ENCODE results near the gene XXYLT1.

Gene XXYLT1

DNA sequence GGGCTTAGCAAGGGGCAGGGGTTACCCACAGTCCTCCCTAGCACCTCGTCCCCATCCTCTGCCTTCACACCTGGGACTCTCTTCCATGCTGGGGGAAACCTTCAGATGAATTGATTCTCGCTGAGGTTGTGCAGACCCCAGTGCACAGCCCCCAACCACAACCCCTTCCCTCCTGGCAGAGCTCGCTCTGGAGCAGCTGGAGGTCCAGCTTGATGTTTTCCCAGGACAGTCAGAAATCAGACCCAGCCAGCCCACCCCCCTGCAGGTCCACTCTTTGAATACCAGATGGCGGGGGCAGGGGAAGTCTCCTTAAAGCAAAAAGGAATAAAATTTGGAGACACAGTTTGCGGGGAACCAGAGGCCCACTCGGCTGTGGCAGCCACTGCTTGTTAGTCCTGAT is 234.4 kb downstream of the XXYLT1 start:
- no peak for DNase-seq

DNA sequence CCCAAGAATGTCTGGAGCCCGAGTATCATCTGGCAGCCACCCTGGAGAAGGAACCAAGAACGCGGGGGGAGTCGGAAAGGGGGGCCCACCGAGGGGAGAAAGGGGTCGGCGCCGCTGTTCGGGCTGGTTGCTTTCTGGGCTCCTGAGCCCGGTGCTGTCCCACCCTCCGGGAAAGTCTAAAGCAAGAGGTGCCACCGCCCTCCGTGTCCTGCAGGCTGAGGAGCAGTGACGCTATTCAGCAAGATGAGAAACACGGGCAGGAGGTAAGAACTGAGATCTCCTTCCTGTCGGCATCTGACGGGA is 234.8 kb downstream of the XXYLT1 start:
- no peak for DNase-seq

DNA sequence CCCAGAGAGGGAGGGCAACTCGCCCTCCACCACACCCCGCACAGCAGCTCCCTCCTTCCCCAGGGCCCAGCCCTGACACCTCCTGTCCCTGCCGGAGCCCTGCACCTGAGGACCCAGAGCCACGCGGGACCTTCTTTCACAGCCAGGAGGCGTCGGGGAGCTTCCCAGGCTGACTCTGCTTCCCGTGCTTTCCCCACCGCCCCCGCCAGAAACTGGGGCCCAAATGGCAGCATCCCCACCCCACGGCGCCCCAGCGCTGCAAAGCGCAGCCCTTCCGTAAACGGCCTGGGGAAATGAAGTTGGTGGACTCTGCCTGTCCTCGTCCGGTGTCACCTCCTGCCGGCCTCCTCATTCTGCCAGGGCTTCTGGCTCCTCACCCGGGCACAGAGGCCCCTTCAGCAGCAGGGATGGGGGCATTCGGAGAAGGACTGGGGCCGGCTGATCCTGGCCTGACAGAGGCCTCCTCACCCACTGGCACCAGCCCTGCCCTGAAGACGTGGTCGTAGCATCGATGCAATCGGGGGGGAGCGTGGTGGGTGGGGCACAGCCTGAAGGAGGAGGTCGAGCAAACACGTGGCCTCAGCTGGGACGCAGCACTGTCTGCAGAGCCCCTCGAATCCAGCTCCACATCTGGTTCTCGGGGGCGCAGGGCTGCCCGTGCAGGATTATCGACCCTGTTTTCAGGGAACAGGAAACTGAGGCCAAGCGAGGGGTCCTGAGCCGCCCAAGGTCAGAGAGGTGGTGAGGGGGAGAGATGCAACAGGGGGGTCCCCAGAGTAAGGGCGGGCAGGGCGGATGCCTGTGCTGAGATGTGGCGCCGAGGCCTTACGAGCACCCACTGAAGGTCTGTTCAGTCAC is 235.4 kb downstream of the XXYLT1 start:
- no peak for DNase-seq

DNA sequence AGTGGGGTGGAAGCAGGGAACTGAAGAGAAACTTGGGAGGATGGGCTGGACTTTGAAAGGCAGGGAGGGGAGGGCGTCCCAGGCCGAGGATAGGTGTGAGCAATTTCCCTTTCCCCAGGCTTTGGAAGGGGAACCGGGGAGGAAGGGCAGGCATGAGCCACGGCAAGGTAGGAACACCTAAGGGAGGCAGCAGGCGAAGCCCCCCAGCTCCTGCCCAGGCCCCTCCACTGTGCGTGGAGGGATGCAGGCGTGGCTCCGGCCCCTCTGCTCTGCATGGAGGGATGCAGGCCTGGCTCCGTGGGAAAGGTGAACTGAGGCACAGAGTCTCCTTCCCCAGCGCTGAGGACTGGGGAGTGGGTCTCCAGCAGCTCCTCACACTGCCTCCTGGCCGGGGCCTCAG is 236.4 kb downstream of the XXYLT1 start:
- DNase-seq, result no peak

DNA sequence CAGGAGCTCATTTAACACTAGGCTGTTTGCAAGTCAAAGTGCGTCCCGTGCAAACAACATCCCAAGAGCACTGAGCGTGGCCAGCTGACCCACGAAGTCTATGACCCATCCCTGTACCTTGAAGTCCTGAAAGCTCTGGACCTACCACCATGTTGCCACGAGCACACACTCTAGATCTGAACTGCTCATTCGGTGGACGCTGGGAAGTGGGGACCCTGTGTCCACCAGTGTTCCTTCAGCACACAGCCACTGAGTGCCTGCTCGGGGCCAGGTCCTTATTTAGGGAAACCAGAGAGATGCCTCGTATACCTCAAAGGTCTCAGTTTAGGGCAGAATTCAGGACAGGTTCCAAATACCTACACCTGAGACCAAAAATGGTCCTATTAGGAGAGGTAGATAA is 236.9 kb downstream of the XXYLT1 start:
- no peak for DNase-seq

DNA sequence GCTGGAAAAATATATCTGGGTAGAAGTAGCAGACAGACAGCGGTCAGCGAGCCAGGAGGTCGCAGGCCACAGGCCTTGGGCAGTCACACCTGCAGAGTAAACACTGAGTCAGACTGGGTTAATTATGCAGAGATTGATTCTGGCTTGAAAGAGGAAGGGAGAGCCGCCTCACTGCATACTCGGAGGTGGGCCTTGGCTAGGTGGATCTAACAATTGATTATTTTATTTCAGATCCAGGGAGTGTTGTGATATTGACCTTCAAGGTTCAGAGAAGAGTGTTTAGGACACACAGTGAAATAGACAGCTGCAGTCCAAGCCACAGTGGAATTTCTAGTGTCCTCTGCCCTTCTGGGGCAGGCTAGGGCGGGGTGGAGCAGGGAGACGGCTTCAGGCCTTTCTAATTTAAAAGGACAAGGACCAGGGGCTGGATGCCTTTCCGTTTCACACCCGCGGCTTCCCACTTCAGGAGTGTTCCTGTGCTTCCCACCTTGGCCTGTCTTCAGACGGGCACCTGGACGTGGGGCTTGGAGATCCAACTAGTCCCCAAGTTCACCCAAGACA is 237.3 kb downstream of the XXYLT1 start:
- no peak for DNase-seq

DNA sequence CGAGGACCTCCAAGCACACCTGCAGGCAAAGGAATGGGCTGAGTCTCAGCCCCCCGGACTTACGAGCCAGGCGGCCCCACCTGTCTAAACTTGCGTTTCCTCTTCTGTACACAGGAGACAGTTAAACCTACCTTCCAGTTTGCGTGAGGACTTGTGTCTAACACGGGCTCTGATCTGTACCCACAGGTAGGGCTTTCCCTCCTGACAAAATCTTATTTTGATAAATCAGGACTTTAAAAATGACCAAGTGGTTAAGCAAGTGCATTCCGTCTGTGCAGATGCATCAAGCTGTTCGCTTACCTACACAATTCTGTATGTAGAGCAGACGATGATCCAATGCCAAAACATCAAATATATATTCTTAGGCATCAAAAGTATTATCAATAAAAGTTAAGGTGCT is 238.0 kb downstream of the XXYLT1 start:
- no peak for DNase-seq

DNA sequence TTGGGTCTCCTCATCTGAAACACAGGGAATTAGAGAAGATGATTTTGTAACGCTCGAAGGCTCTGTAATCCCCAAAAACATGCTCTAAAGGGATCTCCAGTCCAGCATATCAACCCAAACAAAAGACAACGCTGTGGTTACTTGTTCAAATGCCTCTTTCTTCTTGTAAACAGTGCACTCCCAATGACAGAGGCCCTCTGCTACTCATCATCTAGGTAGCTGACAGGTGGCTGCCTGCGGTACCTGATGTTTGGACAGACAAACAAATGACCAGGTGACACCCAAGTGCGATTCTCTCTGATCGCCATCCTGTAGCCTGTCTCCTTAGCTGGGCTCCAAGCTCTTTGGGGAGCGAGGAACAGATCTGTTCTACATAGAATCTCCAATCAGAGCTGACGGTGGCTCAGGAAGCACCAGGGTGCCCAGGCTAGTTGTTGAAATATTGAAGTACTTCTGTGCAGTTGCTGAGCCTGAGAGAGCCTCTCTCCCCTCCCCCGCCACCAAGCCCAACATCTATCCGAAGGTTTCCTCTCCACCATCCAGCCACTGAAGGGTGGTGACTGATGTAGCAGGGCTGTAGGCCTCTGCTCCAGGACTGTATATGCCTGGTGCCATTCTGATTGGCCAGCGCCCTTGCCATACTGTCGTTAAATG is 238.7 kb downstream of the XXYLT1 start:
- no peak for DNase-seq

DNA sequence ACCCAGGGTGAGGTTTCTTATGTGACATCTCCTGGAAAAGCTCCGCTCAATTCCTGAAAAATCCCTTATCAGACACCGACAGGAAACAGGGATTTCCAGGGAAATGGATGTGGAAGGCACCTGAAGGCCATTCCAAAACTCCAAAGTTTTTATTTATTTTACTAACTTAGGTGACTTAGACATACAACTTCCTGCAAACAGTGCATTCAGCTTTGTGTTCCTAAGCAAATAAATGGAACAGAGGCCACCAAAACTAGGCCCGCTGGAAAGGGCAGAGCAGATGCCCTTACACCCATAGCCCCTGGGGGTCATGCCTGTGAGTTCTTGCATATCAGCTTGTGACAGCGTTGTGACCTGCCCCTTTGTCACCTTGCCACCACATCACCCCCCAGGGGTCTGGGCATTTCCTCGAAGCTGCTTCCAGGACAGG is 239.4 kb downstream of the XXYLT1 start:
- no peak for DNase-seq

DNA sequence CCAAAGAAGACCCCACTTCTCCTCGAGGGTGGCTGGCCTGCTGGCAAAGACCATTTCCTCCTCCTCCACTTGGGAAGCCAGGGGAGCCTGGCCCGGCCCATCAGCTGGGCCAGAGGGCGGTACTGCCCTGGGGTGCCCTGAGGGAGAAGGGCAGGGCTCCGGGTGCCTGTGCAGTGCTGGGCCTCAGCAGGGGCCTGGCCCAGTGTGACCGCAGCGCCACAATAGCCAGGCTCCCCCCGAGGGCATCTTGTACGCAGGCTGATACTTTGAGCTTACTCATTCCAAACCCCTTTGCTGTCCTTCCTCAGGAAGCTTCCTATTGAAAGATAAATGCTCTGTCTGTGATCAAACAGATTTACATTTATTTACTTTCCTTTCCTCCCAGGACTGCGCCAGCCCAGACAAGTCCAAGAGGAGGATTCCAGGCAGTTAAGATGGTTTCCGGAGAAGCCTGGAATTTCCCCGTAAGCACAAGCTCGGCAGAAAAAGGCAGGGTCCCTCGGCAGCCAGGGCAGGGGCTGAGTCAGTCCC is 240.1 kb downstream of the XXYLT1 start:
- DNase-seq, result no peak

DNA sequence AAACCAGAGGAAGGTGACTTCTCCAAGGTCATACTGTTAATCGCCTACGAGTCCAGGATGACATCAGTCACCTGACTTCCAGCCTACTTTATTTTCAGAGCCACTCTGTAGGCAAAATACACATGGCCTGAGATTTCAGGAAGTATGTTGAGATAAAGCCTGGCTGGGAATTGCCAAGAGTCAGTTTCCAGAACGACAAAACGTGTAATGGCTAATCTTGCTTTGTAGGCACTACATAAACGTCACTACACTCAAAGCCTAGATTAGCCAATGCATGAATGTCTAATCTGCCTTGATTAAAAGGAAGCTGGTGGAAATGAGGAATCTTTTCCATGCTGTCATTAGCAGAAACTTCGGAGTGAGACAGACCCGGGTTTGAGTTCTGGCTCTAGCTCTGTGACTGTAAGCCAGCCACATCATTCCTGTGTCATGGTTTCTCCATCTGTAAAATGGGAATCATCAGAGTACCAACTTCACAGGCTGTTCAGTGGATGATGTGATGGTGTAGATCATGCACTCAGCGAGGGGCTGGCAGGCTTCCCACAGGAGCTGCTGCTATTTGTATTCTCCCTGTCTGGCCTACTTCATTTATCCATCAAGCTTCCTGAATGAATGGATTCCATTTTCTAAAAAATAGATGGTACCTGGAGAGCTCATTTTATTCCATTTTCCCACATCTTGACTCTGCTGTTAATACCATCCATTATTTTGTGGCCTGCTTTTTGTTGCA is 241.9 kb downstream of the XXYLT1 start:
- no peak for DNase-seq

DNA sequence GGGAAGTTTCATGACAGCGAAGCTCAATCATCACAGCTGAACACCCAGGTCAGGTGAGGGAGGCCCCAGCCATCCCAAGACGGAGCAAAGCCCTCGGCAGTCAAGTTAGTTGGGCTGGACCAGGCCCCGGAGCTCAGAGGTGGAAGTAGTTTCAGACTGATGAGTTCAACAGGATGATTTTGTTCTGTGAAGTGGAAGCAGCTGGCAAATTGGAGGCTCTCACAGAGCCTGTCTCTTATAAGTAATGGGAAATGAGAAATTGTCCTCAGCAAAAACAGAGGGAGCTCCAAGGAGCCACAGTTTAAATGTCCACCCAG is 245.1 kb downstream of the XXYLT1 start:
- DNase-seq, result no peak

DNA sequence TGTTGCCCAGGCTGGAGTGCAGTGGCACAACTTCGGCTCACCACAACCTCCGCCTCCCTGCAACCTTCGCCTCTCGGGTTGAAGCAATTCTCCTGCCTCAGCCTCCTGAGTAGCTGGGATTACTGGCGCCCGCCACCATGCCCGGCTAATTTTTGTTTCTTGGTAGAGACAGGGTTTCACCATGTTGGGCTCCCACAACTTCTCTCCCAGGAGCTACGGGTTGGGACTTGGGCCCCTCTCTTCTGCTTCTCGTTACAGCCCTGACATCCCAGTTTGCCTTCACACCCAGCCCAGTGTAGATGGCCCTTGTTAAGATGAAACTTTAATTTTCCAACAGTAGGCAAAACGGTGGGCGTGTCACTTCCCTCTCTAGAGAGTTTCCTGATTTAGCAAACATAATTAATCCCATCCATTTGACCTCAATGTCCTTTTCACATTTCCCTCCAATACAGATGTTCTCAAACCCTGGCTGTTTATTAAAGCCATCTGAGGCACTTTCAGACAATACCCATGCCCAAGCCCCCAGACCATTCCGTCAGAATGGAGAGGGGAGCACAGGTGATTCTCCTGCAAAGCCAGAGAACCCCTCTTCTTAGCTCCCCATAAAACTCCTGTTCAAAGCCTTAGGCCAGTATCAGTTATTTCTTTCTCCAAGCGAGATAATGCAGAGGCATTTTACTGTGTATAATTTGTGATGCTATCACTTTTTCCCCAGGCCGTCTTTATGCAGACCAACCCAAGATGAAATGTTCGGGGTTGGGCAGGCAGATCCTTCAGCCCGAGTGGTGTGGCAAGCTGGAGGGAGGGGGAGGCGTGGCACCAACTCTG is 245.7 kb downstream of the XXYLT1 start:
- no peak for DNase-seq

DNA sequence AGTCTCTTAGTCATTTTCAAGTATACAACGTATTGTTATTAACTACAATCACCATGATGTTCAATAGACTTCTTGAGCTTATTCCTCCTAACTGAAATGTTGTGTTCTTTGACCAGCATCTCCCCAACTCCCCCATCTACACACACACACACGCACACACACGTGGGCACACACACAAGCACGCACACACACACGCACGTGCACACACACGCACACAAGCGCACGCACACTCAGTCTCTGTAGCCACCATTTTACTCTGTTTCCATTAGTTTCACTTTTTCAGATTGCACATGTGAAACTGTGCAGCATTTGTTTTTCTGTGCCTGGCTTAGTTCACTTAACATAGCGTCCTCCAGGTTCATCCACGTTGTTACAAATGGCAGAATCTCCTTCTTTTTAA is 247.0 kb downstream of the XXYLT1 start:
- DNase-seq, result no peak

DNA sequence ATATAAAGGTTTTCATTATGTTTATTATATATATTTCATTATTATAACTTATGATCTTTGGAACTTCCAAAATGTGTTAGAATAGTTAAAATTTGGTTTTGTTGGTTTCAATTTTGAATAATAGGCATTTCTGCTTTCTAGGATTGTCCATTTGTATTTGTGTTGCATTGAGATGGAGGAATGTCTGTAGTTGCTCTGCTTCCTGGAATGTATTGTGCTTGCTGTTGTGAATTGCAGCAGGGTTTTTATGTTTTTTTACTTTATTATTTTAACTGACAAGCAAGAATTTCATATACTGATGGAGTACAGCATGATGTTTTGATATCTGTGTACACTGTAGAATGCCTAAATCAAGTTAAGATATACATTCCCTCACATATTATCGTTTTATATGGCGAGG is 247.4 kb downstream of the XXYLT1 start:
- no peak for DNase-seq

DNA sequence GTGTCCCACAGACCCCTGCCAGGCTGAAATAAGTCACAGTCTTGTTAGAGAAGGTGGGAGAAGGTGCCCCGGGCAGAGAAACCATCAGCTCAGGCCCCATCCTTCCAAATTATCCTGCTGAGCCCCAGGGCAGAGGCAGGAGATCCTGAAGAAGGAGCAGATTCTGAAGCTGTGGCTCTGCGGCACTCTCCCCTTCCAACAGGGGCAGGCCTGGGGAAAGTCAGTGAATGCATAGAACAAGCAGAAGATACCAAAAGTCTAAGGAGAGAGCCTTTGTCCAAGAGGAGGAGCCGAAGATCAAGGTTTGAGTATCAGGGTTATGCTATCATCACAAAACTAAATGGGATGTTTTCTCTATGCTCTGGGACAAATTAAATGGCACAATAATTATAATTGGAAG is 249.3 kb downstream of the XXYLT1 start:
- no peak for DNase-seq

DNA sequence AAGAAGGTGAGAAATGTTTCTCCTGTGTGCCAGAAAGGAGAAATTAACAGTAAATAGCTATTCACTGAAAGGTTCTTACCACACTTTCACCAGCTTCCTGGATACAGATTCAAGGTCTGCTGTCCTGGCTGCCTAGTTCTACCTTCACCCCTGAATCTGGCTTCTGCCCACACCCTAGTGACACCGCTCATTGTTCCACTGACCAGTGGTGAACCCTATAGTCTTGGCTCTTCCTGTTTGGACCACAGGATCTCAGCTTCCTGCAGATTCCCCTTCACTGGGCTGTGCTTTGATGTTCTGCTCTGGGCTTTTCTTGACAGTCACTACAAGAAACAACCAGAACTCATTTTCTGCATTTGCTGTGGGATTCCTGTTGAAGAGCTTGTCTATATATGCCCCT is 250.0 kb downstream of the XXYLT1 start:
- DNase-seq, result no peak

DNA sequence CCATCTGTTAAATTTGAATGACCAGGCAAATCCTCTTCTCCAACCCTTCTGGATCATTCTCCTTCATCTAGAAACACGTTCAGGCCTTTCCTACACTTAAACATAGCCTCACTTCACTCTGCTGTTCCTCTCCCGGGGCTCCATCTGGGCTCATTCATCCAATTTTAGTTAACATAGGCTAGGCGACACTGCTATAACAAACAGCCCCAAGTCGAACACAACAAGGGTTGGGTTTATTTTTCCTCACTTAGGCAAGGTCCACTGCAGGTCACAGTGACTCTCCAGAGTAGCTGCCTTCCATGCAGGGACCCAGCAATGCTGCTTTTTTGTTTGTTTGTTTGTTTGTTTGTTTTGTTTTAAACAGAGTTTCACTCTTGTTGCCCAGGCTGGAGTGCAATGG is 250.8 kb downstream of the XXYLT1 start:
- no peak for DNase-seq

DNA sequence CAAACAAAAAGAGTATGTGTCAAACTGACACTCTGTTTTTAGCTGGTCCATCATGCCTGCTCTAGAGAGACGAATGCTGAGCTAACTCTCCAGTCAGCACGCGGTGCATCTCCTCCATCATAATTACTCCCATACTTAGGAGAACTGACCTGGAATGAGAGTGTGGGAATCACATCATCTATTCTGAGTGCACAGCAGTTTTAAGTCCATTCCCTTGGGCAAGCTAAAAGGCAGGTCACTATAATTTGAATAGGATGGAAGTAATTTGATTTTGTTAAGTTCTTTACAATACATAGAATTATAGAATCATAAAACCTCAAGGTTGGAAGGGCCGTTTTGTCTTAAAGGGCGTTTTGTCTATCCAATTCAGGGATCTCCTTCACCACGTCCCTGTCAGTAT is 251.6 kb downstream of the XXYLT1 start:
- no peak for DNase-seq
